PC-9 (cell line): ENCODE measurements around the gene SRSF7.

Source experiments
- EZH2 ChIP-seq: fragments of 200-600 bp; sonication (generic); IDR thresholded peaks from 2 replicates; pipeline ENCODE4 v1.8.0; 2017; ENCODE audit warnings: antibody characterized with exemption, low read depth
- TF ChIP-seq, protein P1 (sequence below): fragments of 200-600 bp; sonication (generic); conservative IDR thresholded peaks from 2 replicates; pipeline ENCODE4 v1.6.1; 2017; ENCODE audit warnings: mixed run types, antibody characterized with exemption, mild to moderate bottlenecking, moderate library complexity

- TF ChIP-seq, protein P1, sequence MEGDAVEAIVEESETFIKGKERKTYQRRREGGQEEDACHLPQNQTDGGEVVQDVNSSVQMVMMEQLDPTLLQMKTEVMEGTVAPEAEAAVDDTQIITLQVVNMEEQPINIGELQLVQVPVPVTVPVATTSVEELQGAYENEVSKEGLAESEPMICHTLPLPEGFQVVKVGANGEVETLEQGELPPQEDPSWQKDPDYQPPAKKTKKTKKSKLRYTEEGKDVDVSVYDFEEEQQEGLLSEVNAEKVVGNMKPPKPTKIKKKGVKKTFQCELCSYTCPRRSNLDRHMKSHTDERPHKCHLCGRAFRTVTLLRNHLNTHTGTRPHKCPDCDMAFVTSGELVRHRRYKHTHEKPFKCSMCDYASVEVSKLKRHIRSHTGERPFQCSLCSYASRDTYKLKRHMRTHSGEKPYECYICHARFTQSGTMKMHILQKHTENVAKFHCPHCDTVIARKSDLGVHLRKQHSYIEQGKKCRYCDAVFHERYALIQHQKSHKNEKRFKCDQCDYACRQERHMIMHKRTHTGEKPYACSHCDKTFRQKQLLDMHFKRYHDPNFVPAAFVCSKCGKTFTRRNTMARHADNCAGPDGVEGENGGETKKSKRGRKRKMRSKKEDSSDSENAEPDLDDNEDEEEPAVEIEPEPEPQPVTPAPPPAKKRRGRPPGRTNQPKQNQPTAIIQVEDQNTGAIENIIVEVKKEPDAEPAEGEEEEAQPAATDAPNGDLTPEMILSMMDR: no peak
- no peak for TF ChIP-seq EZH2
These were observed 50.2 kb downstream of the SRSF7 start for GRCh38 chr2:38700881-38701458.
